HL-60 (cell line): ENCODE measurements around the gene ALPL.

Source experiments
- CTCF ChIP-seq: IDR thresholded peaks from one replicate; pipeline ENCODE4 v1.5.1; 2011; ENCODE audit warnings: low read length, control low read depth, inconsistent platforms; ENCODE audit not compliant: insufficient read depth
- POLR2AphosphoS5 ChIP-seq: IDR thresholded peaks from 2 replicates; pipeline ENCODE4 v1.6.1; 2012; ENCODE audit warnings: low read depth

- TF ChIP-seq CTCF (no peak), POLR2AphosphoS5 (no peak)
Observed at GRCh38 chr1:21610989-21611785, 102.0 kb downstream of the ALPL start.
